Suppressor macrophage (primary cell): ENCODE results near the gene TROAP.
"Not testable (repeated sequence)": the region's sequence is repeated elsewhere in the genome, so short reads cannot be mapped to it uniquely, and the experiment has no call there.

Source experiments
- DNase-seq, 4 experiments: peaks; one replicate each; pipeline ENCODE4 v3.0.0-alpha.2; 2020 to 2022

The TROAP gene

DNA sequence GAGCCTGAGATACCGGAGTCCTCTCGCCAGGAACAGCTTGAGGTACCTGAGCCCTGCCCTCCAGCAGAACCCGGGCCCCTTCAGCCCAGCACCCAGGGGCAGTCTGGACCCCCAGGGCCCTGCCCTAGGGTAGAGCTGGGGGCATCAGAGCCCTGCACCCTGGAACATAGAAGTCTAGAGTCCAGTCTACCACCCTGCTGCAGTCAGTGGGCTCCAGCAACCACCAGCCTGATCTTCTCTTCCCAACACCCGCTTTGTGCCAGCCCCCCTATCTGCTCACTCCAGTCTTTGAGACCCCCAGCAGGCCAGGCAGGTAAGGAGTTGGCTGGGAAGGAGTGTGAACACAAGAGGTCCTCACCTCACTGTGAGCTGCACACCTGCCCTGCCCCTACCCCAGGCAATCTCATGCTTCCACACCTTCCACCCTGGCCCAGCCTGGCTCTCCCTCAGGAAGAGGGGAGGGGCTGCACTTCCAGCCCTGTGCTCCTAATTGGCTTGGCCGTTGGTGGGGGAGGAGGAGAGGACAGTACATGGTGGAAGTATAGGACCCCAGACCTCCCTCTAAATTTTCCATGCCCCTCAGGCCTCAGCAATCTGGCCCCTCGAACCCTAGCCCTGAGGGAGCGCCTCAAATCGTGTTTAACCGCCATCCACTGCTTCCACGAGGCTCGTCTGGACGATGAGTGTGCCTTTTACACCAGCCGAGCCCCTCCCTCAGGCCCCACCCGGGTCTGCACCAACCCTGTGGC lies 7.8 kb downstream of the TROAP start:
- no peak for DNase-seq

DNA sequence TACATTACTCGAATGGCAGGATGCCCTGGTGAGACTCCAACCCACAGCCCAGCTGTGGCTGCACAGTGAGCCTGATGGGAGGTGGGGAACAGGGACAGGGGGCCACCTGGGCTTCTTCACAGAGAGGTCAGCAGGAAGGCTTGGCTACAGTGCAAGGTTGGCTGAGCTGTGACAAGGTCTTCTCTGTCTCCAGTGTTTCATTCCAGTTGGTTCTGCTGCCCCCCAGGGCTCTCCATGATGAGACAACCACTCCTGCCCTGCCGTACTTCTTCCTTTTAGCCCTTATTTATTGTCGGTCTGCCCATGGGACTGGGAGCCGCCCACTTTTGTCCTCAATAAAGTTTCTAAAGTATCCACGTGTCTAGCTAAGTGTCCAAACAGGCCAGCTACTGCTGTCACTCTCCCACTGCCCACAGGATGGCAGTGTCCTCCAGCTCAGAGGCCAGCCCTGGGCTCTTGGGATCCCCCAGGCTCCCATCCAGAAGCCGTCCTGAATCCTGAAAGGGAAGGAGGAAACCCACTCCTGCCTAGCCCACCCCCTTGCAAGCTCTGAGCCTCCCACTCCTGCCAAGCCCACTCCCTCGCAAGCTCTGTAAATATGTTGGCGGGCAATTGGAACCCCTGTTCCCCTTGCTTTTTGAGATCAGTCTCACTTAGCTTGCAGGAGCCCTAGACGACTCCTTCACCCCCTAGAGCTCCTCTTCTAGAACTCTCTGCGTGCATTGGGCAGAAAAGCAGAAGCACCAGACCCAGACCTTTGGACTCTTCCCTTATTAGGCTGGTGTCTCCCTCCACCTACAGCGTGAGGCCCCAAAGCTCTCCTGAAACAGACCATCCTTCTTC lies 8.5 kb downstream of the TROAP start:
- peak; percentile 57 to 74 (median 70) for DNase-seq

DNA sequence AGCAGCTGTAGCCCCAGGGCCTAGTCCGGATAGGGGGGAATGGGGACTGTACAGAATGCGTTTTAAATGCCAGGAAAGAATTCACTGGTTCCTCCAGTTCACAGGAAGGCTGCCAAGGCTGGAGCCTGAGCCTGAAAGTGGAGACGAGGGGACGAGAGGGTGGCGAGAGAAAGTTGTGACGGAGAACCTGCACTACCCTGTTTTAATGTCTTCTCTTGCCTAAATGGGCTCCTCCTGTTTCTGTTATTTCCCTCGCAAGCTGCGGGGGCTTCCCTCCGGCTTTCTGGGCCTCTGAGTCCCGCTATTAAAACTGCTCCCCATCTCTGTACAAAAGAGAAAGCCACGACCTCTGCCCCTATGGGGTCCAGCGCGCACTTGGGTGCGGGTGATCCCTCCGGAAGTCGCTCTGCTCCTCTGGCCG lies 9.4 kb downstream of the TROAP start:
- no peak for DNase-seq

DNA sequence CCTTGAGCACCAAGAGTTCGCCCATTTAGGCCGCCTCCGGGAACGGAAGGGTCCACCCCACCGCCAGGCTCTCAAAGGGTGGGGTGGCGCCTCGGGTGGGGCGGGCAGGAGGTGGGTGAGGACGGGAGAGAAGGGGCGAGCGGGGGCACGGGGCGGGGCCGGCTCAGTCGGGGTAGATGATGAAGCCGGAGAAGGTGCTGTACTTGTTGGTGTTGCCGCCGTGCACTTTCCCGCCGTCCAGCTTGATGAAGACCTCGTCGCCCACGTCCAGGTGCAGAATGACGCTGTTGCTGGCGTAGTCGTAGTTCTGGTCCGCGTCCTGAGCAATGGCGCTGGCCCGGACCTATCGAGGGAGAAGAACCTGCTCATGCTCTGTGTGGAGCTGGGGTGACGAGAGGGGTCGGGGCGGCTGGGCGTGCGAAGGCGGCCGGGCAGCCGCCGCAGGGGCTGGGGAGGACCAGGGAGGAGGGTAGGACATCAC lies 9.9 kb downstream of the TROAP start:
- no peak for DNase-seq

DNA sequence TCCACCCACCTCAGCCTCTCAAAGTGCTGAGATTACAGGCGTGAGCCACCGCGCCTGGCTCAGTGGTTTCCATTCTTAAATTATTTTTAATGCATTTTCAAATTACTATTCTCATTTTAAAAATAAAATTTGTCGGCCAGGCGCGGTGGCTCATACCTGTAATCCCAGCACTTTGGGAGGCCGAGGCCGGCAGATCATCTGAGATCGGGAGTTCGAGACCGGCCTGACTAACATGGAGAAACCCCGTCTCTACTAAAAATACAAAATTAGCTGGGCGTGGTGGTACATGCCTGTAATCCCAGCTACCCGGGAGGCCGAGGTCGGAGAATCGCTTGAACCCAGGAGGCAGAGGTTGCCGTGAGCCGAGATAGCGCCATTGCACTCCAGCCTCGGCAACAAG lies 10.7 kb downstream of the TROAP start:
- not testable (repeated sequence) for DNase-seq

DNA sequence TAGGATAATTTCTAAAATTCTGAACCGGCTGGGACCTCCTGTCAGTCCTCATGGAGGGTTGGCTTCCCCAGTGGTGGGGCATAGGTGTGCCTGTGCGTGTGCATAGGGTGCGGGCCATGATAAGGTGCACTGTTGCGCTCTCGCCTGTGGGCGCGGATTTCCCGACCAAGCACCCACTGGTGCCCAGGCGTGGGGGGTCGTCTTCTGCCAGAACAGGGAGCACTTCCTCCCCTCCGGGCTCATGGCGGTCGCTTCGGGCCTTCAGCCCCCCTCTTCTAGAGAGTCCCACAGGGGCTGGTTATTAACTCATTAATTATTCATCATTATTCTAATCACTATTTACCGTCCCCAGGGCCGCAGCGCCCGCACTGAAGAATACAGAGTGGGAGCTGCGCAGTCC lies 11.2 kb downstream of the TROAP start:
- DNase-seq = no peak

DNA sequence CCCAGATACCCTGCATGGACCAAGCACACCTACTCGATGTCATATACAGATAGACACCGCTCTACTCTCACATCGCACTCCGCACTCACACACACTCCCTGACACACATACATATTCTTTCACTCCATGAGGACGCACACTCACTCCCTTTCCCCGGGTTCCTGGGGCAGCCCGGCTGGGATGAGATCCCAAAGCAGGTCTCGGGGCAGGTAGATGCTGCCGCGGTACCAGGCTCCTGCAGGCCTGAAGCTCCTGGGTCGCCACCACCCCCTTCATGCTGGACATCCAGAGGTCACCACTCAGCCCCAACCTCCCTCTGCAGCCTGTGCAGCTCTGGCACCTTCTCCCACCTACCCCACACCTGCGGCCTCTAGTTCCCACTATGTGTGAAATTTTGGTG lies 11.6 kb downstream of the TROAP start:
- DNase-seq = no peak

DNA sequence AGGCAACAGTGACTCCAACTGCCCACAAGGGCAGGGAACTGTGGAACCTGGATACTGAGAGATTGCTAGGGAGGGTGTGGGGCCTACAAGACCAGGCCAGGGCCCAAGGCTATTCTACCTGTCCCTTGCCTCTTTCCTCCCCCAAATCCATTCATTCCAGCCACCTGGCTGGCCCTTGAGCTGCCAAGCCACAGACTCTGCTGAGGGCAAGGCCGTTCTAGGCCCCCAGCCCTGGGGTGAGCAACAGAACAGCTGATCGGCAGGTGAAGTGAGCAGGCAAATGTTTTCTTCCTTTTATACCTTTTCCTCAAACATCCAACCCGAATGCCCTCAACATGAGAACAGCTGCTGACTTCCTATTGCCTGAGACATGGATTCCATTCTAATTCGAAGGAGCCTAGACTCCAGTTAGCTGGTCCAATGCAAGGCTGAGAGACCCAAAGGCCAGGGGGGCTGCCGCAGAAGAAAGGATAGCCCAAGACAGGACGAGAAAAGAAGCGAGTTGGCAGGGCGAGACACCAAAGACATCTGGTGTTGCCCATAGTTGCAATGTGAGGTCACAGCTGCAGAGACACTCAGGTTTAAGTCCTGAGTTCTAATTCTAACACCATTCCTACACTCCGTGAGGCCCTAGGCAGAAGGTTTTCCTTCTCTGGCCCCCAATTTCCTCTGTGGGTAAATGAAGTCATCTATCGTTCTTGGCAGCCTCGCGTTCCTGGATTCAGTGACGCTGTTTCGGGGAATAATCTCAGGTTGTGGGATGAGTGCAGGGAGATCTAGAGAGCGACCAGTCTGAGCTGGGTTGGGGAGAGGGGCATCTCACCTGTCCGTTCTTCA lies 12.3 kb downstream of the TROAP start:
- DNase-seq = no peak

DNA sequence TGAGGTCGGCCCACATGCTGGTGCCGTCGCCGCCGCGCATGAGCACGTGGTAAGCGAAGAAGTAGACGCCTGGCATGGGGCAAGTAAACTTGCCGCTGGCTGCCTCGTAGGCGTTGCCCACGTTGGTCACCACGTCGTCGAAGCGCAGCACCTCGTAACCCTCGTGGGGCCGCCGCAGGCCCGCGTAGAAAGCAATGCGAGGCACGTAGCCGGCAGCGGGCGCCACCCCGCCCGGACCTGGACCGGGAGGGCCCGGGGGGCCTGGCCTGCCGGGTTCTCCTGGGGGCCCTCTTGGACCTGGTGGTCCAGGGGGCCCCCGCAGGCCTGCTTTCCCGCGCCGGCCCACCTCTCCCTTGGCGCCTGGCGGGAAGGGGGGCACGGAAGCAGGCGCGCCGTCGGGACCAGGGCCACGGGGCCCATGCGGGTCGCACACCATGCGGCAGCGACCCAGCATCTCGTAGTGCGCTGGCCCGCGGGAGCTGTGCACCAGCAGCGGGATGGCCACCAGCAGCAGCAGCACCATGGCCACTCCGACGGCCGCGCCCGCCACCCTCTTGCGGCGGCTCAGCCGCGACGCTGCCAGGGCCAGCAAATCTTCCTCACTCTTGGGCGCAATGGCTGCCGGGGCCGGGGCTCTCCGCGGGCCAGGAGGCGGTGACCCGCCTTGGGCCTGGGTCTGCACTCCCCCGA lies 13.0 kb downstream of the TROAP start:
- no peak for DNase-seq

DNA sequence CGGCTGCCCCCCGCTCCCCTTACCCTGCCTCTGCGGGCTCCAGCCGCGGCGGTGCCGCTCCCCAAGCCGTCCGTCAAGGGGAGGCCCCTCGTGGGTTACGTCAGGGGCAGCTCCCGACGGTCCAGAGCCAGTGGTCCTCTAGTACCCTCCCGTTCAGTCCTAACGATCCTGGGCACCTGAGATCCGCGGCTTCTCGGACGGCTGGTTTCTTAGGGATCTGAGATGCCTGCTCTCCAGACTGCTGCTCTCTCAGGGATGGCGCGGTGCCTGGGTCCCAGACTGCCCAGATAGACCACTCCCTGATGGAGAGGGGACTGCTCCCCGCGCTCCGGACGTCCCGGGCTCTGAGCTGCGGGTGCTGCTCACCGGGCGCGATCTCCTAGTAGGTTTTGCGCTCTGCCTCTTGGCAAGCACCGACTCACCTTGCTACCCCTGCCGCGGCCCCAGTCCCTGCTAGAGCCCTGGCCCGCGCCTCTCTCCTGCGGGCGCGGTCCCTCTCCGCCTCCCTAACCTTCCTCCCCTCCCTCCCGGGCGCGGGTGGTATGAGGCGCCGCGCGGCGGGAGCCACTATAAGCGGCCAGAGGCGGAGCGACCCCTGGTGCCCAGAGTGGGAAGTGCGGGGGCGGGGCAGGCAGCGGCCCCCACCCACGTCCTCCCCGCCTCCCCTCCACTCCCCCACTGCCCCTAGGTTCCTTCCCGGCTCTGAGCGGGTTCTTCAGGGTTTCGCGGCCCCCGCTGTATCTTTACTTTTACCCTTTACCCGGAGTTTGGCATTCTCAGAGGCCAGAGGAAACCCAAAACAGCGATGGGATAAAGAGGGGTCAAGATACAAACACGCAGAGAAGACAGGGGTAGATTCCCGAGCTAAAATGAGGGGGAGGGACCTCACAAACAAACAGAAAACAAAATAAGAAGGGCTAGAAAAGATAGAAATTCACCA lies 13.9 kb downstream of the TROAP start, which contains the start of gene C1QL4:
TSS of gene C1QL4 (minus strand) at position 544 of the 940 bp plus-strand sequence. CDS start 711 bp downstream, outside the sequence.
- peak; percentile 73 to 90 (median 84) for DNase-seq

DNA sequence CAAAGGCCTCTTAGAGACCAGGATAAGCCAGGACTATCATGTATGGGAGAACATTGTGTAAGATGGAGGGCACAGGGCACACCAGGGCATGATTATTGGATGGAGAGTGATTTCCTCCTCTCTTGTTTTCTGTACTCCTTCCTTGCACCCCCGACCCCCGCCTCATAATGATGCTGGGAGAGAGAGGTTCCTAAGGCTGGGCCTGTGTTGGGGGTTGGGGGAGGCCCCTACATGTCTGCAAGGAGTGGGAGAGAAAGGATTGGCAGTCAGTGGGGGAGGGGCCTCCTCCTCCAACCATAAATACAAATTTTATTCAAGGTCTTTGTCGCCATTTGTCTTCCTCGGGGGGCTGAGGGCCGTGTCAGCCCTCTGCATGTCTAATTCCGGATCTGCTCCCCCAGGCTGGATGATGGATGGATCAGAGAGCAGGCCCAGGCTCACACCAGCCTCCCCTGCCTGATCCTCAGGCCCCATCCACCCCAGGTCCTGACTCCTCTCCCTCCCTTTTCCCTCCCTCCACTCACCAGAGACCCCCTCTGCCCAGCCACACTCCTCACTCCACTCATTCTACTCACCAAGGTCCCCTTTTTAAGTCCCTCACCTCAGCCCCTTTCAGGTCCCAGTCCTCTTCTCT lies 15.9 kb downstream of the TROAP start:
- no peak for DNase-seq

DNA sequence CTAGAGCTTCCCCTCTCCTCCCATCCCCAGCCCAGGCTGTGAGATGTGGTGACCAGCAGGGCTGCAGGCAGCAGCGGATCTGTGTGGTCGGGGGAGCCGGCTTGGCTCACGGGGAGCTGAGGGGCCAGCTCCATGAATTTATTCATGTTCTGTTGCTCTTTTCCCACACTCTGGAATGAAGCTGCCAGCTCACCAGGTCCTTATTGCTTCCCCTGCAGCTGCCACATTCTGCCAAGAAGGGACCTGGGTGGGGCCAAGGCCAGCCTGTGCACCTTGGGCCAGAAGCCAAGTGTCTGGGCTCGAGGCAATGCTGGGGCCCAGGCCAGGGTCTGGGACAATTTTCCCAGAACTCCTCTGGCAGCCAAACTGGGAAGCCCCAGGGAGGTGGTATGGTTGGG lies 16.4 kb downstream of the TROAP start:
- DNase-seq = no peak

DNA sequence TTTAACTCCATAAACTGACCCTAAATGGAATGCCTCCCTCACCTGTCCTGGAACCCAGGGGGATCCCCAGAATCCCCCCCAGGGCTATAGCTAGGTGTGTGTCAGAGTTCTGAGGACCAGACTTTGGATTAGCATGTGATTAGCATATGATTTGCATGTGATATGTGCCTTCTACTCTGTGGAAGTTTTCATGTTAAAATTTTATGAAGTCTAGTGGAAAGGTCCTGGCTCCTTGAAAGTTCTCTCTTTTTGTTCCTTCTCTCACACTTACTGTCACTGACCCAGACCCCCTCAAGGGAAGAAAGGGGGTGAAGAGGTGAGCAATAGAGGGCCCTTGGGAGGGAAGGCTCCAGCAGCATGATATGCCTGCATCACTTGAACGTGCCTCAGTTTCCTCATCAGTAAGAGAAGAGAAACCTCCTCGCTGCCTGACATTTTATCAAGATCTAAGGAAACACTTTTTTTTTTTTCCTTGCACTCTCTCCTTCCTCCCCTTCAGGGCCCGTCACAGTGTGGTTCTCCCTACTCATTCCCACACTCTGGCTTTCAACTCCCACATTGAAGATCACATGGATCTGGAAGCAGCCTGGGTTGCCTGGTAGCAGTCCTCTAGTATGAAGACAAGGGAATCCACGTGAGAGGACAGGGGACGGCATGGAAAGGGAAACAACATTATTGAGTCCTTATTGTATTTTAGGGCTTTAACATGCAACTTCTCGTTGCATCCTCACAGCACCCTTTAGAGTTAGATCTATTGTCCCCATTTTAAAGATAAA lies 17.2 kb downstream of the TROAP start:
- no peak for DNase-seq

DNA sequence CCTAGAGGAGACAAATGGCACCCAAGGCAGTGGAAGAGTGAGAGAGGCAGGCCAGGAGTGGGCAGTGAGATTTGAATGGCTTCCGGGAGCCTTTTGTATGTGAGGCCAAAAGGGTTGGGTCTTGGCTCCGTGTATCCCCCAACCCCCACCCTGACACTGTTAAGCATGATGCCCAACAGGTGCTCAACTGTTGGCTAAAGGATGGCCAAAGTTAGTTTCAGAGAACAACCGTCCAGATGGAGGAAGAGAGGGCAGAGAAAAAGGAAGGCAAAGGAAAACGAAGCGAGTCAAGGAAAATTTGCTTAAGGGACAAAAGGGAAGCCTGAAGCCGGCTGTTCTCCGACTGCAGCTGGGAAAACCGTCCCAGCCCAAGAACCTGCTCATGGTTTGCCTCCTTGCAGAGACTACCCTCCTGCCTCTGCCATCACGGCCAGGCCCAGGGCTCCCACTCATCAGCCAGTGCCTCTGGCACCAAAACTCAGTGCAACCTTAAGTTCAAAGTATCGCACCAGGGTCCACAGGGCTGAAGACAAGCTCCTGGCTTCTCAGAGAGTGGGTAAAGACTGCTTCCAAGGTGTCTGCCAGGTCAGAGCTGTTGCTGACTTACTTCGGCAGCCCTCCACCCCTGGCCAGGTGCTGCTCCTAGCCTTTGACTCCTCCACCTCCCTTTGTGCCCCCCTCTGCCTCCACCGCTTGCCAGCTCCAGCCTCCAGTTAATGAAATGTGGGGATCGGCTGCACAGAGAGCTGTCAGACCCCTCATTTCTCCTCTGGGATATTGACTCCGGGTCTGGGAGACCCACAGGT lies 18.1 kb downstream of the TROAP start:
- no peak for DNase-seq

DNA sequence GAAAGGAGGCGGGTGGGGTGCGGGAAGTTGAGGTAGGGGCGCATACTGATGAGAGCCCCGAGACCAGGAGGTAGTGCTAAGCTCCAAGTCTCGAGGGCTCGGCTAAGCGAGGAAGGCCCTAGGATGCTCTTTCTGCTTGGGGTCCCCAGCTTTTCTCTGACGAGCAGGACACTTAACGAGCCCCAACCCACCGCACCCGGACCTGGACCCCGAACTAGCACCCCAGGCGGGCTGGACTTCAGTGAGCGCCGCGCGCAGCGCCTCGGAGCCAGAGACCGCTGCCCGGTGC lies 18.7 kb downstream of the TROAP start:
- no peak for DNase-seq

DNA sequence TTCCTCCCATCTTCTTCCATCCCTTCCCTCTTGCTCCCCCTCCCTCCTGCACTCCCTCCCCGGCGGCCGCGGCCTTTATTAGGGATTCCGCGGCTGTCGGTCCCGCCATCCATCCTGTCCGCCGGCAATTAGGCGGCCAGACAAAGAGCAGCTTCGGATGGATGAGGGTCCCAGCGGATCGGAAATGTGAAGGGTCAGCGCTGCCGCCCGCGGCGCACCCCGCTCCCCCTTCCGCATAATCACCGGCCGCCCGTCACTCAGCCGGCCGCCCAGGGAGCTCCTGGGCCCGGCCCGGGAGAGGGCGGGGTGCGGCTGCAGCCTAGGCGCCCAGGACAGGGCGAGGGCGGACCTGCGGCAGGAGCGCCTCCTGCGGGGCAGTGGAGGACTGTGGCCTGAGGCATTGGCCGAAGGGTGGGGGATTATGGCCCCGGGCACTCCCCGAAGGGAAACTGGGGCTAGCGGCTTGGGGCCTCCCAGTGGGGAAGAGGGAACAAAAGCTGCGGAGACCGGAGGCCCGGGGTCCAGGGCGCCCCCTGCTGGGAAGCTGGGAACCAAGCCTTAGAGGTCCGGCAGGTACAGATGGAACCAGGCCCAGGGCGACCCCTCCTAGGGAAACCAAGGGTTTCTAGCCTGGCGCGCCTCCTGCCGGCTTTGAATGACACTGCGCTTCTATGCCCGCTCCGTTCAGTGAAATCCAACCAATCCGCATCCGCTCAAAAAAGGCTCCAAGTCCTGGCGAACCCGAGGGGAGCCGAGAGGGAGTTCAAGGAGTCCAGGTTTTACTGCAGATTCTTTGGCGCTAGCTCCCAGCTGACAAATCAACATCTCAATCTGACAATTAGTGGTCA lies 19.2 kb downstream of the TROAP start:
- DNase-seq = peak; percentile 78 to 90 (median 82)

DNA sequence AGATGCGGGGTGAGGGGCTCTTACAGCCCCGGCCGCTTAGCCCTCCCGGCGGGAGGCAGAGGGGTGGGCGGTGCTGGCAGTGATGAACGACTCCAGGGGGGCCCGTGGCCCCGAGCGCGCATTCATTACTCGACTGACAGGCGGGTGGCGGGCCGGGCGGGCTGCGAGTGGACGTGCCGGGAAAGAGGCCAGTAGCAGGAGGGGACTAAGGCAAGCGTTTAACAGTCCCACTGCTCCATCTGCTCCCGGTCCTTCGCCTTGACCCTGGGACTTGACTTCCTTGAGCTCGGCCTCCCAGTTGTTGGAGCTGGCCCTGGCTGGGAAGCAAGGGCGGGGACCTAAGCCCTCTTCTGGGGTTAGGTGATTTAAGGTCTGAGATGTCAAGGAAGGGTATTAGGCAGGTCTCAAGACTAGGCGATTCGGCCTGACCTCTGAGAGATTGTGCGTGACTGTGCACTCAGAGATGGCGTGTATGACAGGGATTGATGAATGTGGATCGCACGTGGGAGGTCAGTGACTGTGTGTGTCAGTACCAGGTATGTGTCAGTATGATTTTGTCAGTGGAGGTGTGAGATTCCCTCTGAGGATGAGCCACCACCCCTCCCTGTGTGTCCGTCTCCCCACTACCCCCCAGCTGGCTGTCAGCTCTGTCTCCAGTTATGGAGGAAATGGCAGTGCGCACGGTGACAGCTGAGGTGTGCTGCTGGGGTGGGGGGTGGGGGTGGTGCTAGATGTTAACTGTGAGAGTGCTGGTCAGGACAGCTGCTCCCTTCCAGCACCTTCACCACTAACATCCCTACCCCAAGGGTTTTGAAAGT lies 20.1 kb downstream of the TROAP start:
- DNase-seq = no peak
